ENCODE measurements around the gene TECR. TPM values are rescaled to one million over a fixed set of nuclear protein-coding genes. Genes with fewer than 3 reads are reported as not detected.
"Not testable (repeated sequence)": the region's sequence is repeated elsewhere in the genome, so short reads cannot be mapped to it uniquely, and the experiment has no call there.

TECR gene
- total RNA-seq, 1 experiment from 2014 or later, result 164 TPM

DNA sequence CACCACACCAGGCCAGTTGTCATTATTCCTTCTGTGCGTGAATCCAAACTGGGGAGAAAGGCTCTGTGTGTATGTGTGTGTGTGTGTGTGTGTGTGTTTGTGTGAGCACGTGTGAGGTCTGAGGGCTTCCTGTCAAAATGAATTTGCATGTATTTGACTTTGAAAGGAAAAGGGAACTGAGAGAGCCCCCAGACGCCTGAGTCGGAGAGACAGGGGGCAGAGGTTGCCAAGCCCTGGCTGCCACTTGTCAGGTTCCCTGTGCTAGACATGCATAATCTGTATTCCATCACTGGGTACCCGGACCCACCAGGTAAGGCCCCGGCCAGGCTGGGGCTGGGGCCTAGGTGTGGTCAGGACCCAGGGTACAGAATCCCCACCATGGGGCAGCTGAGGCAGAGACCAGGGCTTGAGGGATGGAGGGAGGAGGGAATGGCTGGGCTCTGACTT lies 53.5 kb downstream of the TECR start, which contains the start of gene CLEC17A:
Gene CLEC17A, plus strand, starts transcription at position 191 of the 447 bp plus-strand sequence. Its CDS starts 77 bp downstream, at position 268.
- Histone ChIP-seq H3K14ac (ENCODE audit: insufficient read depth, low read length) (no peak within 1 kb of the TSS), H2BK12ac (ENCODE audit: insufficient read length, low read depth, low read length) (no peak within 1 kb of the TSS), H3K27me3 (ENCODE audit: insufficient read depth, low read length) (no peaks in the 10 kb centered on the region), H4K20me1 (ENCODE audit: control insufficient read depth, insufficient read depth, insufficient read length) (no peaks in the 10 kb centered on the region), H2BK120ac (ENCODE audit: low read depth, low read length, poor library complexity, severe bottlenecking) (no peak within 1 kb of the TSS), H3K9ac (ENCODE audit: extremely low read depth, insufficient read length, low read length) (no peak within 1 kb of the TSS), H4K8ac (replicated peaks; ENCODE audit: insufficient read length, low read depth, low read length) (no peak within 1 kb of the TSS), H2BK5ac (ENCODE audit: insufficient read length, low read length) (no peak within 1 kb of the TSS), H4K91ac (ENCODE audit: insufficient read length, low read depth, low read length) (no peak within 1 kb of the TSS), H2BK15ac (ENCODE audit: low read depth, low read length) (no peak within 1 kb of the TSS), H3T11ph (ENCODE audit: low read length) (no peak within 1 kb of the TSS), H2BK20ac (ENCODE audit: low read depth, low read length, poor library complexity, severe bottlenecking) (no peak within 1 kb of the TSS), H3K4ac (ENCODE audit: low read depth, low read length) (no peak within 1 kb of the TSS), H3K4me1 (ENCODE audit: insufficient read depth, low read length) (no peaks in the 10 kb centered on the region), H3K79me1 (ENCODE audit: insufficient read depth, low read depth, low read length, poor library complexity, severe bottlenecking) (no peaks in the 10 kb centered on the region), H3K56ac (ENCODE audit: insufficient read length, low read depth, low read length) (no peak within 1 kb of the TSS), H3K18ac (ENCODE audit: insufficient read length, low read depth, low read length) (no peak within 1 kb of the TSS), H3K27ac (ENCODE audit: insufficient read length, low read depth, low read length) (no peak within 1 kb of the TSS), H4K5ac (ENCODE audit: insufficient read length, low read depth, low read length) (no peak within 1 kb of the TSS), H2AFZ (ENCODE audit: low read length) (no peak within 1 kb of the TSS), H3K9me3 (ENCODE audit: control insufficient read depth, low read depth, low read length) (no peaks in the 10 kb centered on the region), H2AK5ac (ENCODE audit: insufficient read length, low read length) (no peak within 1 kb of the TSS), H3K4me2 (ENCODE audit: insufficient read depth, insufficient read length, low read length) (no peak within 1 kb of the TSS), H3K23me2 (ENCODE audit: insufficient read length, low read depth, low read length, poor library complexity, severe bottlenecking) (no peaks in the 10 kb centered on the region), H3K23ac (ENCODE audit: insufficient read length, low read depth, low read length) (no peak within 1 kb of the TSS), H3K79me2 (ENCODE audit: insufficient read depth, low read length) (no peaks in the 10 kb centered on the region)
- Mint-ChIP-seq H3K27me3 (ENCODE audit: low read depth) (peaks cover under 1% of the 10 kb centered on the region), H3K4me1 (no peaks in the 10 kb centered on the region), H3K4me3 (no peak within 1 kb of the TSS; a peak in 1 of 5 replicates), H3K27ac (no peak within 1 kb of the TSS; a peak in 1 of 7 replicates), H3K36me3 (ENCODE audit: insufficient read depth in 1 of 3, low read depth in 3 of 3) (no peaks in the 10 kb centered on the region), H3K9me3 (peaks cover 0 to 55% of the 10 kb centered on the region in 2 experiments; a peak in 3 of 5 replicates)
- TF ChIP-seq, protein P1, sequence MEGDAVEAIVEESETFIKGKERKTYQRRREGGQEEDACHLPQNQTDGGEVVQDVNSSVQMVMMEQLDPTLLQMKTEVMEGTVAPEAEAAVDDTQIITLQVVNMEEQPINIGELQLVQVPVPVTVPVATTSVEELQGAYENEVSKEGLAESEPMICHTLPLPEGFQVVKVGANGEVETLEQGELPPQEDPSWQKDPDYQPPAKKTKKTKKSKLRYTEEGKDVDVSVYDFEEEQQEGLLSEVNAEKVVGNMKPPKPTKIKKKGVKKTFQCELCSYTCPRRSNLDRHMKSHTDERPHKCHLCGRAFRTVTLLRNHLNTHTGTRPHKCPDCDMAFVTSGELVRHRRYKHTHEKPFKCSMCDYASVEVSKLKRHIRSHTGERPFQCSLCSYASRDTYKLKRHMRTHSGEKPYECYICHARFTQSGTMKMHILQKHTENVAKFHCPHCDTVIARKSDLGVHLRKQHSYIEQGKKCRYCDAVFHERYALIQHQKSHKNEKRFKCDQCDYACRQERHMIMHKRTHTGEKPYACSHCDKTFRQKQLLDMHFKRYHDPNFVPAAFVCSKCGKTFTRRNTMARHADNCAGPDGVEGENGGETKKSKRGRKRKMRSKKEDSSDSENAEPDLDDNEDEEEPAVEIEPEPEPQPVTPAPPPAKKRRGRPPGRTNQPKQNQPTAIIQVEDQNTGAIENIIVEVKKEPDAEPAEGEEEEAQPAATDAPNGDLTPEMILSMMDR (conservative IDR thresholded peaks at IDR 0.05), result no peak
- no peak for DNase-seq
- WGBS (ENCODE audit: extremely low coverage, insufficient read length, low lambda C conversion rate), result no CpG with 5 or more reads among the region's 6 CpGs

DNA sequence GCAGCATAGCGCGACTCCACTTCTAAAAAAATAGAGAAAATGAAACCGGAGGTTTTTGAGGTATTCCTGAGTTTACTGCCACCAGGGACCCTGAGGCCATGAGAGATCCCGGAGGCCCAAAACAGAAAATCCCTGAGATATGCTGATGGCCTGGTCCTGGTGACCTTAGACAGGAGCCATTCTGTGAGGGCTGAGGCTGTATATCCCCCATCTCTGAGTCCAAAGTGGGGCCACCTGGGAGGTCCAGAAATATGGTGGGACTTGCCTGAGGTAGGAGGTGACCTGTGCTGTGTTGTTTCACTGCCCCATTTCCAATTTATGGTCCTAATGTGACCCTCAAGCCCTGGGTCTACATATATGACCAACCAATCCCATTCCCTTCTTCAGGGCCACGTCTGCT lies 55.0 kb downstream of the TECR start:
- H2BK15ac ChIP-seq (ENCODE audit: low read depth, low read length); H4K20me1 ChIP-seq (ENCODE audit: control insufficient read depth, insufficient read depth, insufficient read length); DNase-seq; H3K9ac ChIP-seq (ENCODE audit: extremely low read depth, insufficient read length, low read length); H3K4ac ChIP-seq (ENCODE audit: low read depth, low read length); H3K27me3 ChIP-seq (ENCODE audit: insufficient read depth, low read length); H2BK120ac ChIP-seq (ENCODE audit: low read depth, low read length, poor library complexity, severe bottlenecking); H2BK12ac ChIP-seq (ENCODE audit: insufficient read length, low read depth, low read length); H3K27ac Mint-ChIP-seq; H3K27ac ChIP-seq (ENCODE audit: insufficient read length, low read depth, low read length); H2AK5ac ChIP-seq (ENCODE audit: insufficient read length, low read length); H3K79me1 ChIP-seq (ENCODE audit: insufficient read depth, low read depth, low read length, poor library complexity, severe bottlenecking); H3K56ac ChIP-seq (ENCODE audit: insufficient read length, low read depth, low read length); H3K4me1 ChIP-seq (ENCODE audit: insufficient read depth, low read length); H3K18ac ChIP-seq (ENCODE audit: insufficient read length, low read depth, low read length); H4K5ac ChIP-seq (ENCODE audit: insufficient read length, low read depth, low read length); H2BK5ac ChIP-seq (ENCODE audit: insufficient read length, low read length); H3K23me2 ChIP-seq (ENCODE audit: insufficient read length, low read depth, low read length, poor library complexity, severe bottlenecking); H3K27me3 Mint-ChIP-seq (ENCODE audit: low read depth); H3K14ac ChIP-seq (ENCODE audit: insufficient read depth, low read length); H4K91ac ChIP-seq (ENCODE audit: insufficient read length, low read depth, low read length); H3K36me3 Mint-ChIP-seq (ENCODE audit: insufficient read depth in 1 of 3, low read depth in 3 of 3); H3K4me3 Mint-ChIP-seq; H3K79me2 ChIP-seq (ENCODE audit: insufficient read depth, low read length); H2BK20ac ChIP-seq (ENCODE audit: low read depth, low read length, poor library complexity, severe bottlenecking); H4K8ac ChIP-seq (replicated peaks; ENCODE audit: insufficient read length, low read depth, low read length); H3K4me2 ChIP-seq (ENCODE audit: insufficient read depth, insufficient read length, low read length); H2AFZ ChIP-seq (ENCODE audit: low read length); H3T11ph ChIP-seq (ENCODE audit: low read length); H3K4me1 Mint-ChIP-seq; H3K23ac ChIP-seq (ENCODE audit: insufficient read length, low read depth, low read length); H3K9me3 ChIP-seq (ENCODE audit: control insufficient read depth, low read depth, low read length): not testable (repeated sequence)
- peaks cover 2 to 61% of the 10 kb centered on the region in 2 experiments; a peak in 3 of 5 replicates for H3K9me3 Mint-ChIP-seq
- no CpG with 5 or more reads among the region's 5 CpGs for WGBS (ENCODE audit: extremely low coverage, insufficient read length, low lambda C conversion rate)

Measured in H9 (cell line).